GM12801 (cell line): ENCODE measurements around the gene YAF2.

ENCODE experiments used
- CTCF ChIP-seq: IDR thresholded peaks from one replicate; pipeline ENCODE4 v1.5.1; 2011; ENCODE audit warnings: control low read depth; ENCODE audit not compliant: insufficient read length; ENCODE audit errors: extremely low read depth

Gene YAF2

GRCh38 chr12:42267413-42268190 lies 29.6 kb upstream of the YAF2 start:
- TF ChIP-seq CTCF, result no peak

- no peak for TF ChIP-seq CTCF
These were observed 28.7 kb upstream of the YAF2 start for GRCh38 chr12:42266579-42267230.

GRCh38 chr12:42262271-42262670 lies 24.2 kb upstream of the YAF2 start:
- no peak for TF ChIP-seq CTCF

GRCh38 chr12:42261708-42262107 lies 23.7 kb upstream of the YAF2 start:
- TF ChIP-seq CTCF, result no peak

- TF ChIP-seq CTCF, result no peak
These were observed 22.5 kb upstream of the YAF2 start for GRCh38 chr12:42260518-42260917.

GRCh38 chr12:42259699-42260098 lies 21.7 kb upstream of the YAF2 start:
- TF ChIP-seq CTCF, result no peak

GRCh38 chr12:42255866-42256261 lies 17.8 kb upstream of the YAF2 start:
- no peak for TF ChIP-seq CTCF
